ENCODE results near the gene DRAM1. TPM values are rescaled to one million over a fixed set of nuclear protein-coding genes. Genes with fewer than 3 reads are reported as not detected.

DRAM1 gene
- total RNA-seq, 1 donor from 2014 or later, result 20.4 TPM

- Mint-ChIP-seq H3K27me3 (ENCODE audit: low read depth, unreplicated experiment) (no peaks in the 10 kb centered on the region), H3K4me3 (ENCODE audit: unreplicated experiment) (no peak overlapping the region), H3K27ac (ENCODE audit: unreplicated experiment) (peak overlapping the region; percentile 79), H3K4me1 (ENCODE audit: low read depth, unreplicated experiment) (peaks cover 30% of the 10 kb centered on the region), H3K36me3 (ENCODE audit: low read depth, unreplicated experiment) (no peaks in the 10 kb centered on the region), H3K9me3 (ENCODE audit: unreplicated experiment) (peaks cover 2% of the 10 kb centered on the region)
- Histone ChIP-seq H3K9ac (ENCODE audit: low read length) (peak overlapping the region; percentile 56), H4K20me1 (ENCODE audit: insufficient read depth, low read length) (no peaks in the 10 kb centered on the region), H3K27me3 (ENCODE audit: insufficient read depth, low read length) (peaks cover under 1% of the 10 kb centered on the region), H3K4me2 (ENCODE audit: low read length) (peak overlapping the region; percentile 72), H3K27ac (ENCODE audit: low read depth, low read length) (peak overlapping the region; percentile 80), H3K79me2 (ENCODE audit: insufficient read depth, low read length) (no peaks in the 10 kb centered on the region), H3K36me3 (ENCODE audit: insufficient read depth, low read length) (no peaks in the 10 kb centered on the region), H3K4me1 (ENCODE audit: insufficient read depth, low read length) (peaks cover 7% of the 10 kb centered on the region), H3K4me3 (ENCODE audit: insufficient read depth, low read depth, low read length) (no peak overlapping the region), H2AFZ (ENCODE audit: low read depth, low read length) (peak overlapping the region; percentile 21), H3K9me3 (ENCODE audit: insufficient read depth, low read depth, low read length) (no peaks in the 10 kb centered on the region)
- no peak for TF ChIP-seq EZH2 (IDR thresholded peaks at IDR 0.05; ENCODE audit: insufficient read depth, low read length)
- TF ChIP-seq, protein P1, sequence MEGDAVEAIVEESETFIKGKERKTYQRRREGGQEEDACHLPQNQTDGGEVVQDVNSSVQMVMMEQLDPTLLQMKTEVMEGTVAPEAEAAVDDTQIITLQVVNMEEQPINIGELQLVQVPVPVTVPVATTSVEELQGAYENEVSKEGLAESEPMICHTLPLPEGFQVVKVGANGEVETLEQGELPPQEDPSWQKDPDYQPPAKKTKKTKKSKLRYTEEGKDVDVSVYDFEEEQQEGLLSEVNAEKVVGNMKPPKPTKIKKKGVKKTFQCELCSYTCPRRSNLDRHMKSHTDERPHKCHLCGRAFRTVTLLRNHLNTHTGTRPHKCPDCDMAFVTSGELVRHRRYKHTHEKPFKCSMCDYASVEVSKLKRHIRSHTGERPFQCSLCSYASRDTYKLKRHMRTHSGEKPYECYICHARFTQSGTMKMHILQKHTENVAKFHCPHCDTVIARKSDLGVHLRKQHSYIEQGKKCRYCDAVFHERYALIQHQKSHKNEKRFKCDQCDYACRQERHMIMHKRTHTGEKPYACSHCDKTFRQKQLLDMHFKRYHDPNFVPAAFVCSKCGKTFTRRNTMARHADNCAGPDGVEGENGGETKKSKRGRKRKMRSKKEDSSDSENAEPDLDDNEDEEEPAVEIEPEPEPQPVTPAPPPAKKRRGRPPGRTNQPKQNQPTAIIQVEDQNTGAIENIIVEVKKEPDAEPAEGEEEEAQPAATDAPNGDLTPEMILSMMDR (IDR thresholded peaks at IDR 0.05; ENCODE audit: insufficient read depth, low read depth, low read length), result no peak
- FAIRE-seq, result peak; percentile 39
- DNase-seq (ENCODE audit: low read depth), result peak; percentile 97
Measured at GRCh38 chr12:101935890-101936746, 58.7 kb downstream of the DRAM1 start.

GRCh38 chr12:101939306-101939705, 61.9 kb downstream of the DRAM1 start:
- H3K36me3 ChIP-seq (ENCODE audit: insufficient read depth, low read length), result no peaks in the 10 kb centered on the region
- H3K9ac ChIP-seq (ENCODE audit: low read length), result no peak overlapping the region

More at GRCh38 chr12:101939306-101939705, 61.9 kb downstream of the DRAM1 start:
- H3K27ac Mint-ChIP-seq (ENCODE audit: unreplicated experiment), result no peak overlapping the region
- FAIRE-seq (no peak), DNase-seq (ENCODE audit: low read depth) (no peak)
- Histone ChIP-seq H3K27ac (ENCODE audit: low read depth, low read length) (no peak overlapping the region), H3K79me2 (ENCODE audit: insufficient read depth, low read length) (no peaks in the 10 kb centered on the region), H3K9me3 (ENCODE audit: insufficient read depth, low read depth, low read length) (no peaks in the 10 kb centered on the region), H4K20me1 (ENCODE audit: insufficient read depth, low read length) (no peaks in the 10 kb centered on the region), H3K27me3 (ENCODE audit: insufficient read depth, low read length) (peaks cover 3% of the 10 kb centered on the region), H3K4me1 (ENCODE audit: insufficient read depth, low read length) (peaks cover 7% of the 10 kb centered on the region), H3K4me3 (ENCODE audit: insufficient read depth, low read depth, low read length) (no peak overlapping the region), H2AFZ (ENCODE audit: low read depth, low read length) (no peak overlapping the region), H3K4me2 (ENCODE audit: low read length) (no peak overlapping the region)
- no peaks in the 10 kb centered on the region for H3K36me3 Mint-ChIP-seq (ENCODE audit: low read depth, unreplicated experiment)
- H3K4me3 Mint-ChIP-seq (ENCODE audit: unreplicated experiment), result no peak overlapping the region
- no peaks in the 10 kb centered on the region for H3K27me3 Mint-ChIP-seq (ENCODE audit: low read depth, unreplicated experiment)
- TF ChIP-seq, protein P1 (IDR thresholded peaks at IDR 0.05; ENCODE audit: insufficient read depth, low read depth, low read length), result no peak
- no peak for TF ChIP-seq EZH2 (IDR thresholded peaks at IDR 0.05; ENCODE audit: insufficient read depth, low read length)
- H3K4me1 Mint-ChIP-seq (ENCODE audit: low read depth, unreplicated experiment), result peaks cover 34% of the 10 kb centered on the region
- H3K9me3 Mint-ChIP-seq (ENCODE audit: unreplicated experiment), result peaks cover 2% of the 10 kb centered on the region
